ENCODE results near the gene DLL4.

The DLL4 gene

DNA sequence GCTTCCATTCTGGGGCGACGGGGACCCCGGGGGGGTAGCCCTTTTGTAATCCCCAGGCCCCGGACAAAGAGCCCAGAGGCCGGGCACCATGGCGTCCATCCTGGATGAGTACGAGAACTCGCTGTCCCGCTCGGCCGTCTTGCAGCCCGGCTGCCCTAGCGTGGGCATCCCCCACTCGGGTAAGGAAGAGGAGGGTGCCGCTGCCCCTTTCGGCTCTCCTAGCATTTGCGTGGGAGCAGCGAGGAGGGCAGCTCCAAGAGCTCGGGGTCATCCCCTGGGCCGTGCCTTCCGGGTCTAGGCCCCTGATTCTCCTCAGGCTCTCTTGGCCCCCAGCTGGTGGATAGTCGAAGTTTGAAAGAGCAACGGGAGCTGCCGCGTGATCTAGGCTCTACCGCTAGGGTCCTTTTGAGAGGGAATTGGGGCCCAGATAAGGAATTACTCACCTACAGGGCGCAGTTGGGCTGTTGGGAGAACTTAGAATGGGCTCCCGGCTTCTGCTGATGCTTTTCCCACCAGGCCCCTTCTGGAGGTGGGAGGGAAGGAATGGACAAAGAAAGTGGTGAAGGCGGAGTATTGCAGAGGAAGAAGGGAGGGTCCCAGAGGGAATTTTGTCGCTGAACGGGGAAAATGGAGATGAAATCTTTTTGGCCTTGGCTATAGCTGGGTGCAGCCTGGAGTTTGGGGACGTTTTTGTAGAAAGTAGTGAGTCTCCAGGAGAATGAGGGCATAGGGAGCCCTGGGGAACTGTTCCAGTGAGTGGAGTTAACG, 34.3 kb upstream of the DLL4 start:
- Histone ChIP-seq H3K36me3 (ENCODE audit: control insufficient read depth, insufficient read depth, low read length) (peaks cover 34% of the 10 kb centered on the region), H3K27ac (ENCODE audit: low read depth, low read length, severe bottlenecking) (peak overlapping the region; percentile 68), H3K9me3 (ENCODE audit: control insufficient read depth, low read length) (no peaks in the 10 kb centered on the region), H3K4me3 (ENCODE audit: extremely low read depth, insufficient read depth, low read length, poor library complexity, severe bottlenecking) (peak overlapping the region; percentile 83), H3K4me1 (ENCODE audit: control insufficient read depth, insufficient read depth, low read length, poor library complexity, severe bottlenecking) (peaks cover 3% of the 10 kb centered on the region)
- WGBS, 2 experiments (ENCODE audit: insufficient coverage in 2 of 2), result 1 to 2% methylated on average over 23 to 28 of the region's 33 CpGs

DNA sequence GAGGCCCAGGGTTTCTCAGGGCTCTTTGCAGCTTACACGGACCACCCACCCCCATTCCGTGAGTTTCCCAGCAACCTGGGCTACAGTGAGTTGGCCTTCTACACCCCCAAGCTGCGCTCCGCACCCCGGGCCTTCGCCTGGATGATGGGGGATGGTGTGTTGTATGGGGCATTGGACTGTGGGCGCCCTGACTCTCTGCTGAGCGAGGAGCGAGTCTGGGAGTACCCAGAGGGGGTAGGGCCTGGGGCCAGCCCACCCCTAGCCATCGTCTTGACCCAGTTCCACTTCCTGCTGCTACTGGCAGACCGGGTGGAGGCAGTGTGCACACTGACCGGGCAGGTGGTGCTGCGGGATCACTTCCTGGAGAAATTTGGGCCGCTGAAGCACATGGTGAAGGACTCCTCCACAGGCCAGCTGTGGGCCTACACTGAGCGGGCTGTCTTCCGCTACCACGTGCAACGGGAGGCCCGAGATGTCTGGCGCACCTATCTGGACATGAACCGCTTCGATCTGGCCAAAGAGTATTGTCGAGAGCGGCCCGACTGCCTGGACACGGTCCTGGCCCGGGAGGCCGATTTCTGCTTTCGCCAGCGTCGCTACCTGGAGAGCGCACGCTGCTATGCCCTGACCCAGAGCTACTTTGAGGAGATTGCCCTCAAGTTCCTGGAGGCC, 29.5 kb upstream of the DLL4 start:
- Histone ChIP-seq H3K36me3 (ENCODE audit: control insufficient read depth, insufficient read depth, low read length) (peaks cover 73% of the 10 kb centered on the region), H3K4me1 (ENCODE audit: control insufficient read depth, insufficient read depth, low read length, poor library complexity, severe bottlenecking) (peaks cover 3% of the 10 kb centered on the region), H3K9me3 (ENCODE audit: control insufficient read depth, low read length) (no peaks in the 10 kb centered on the region), H3K27ac (ENCODE audit: low read depth, low read length, severe bottlenecking) (no peak overlapping the region), H3K4me3 (ENCODE audit: extremely low read depth, insufficient read depth, low read length, poor library complexity, severe bottlenecking) (no peak overlapping the region)
- WGBS, 2 experiments (ENCODE audit: insufficient coverage in 2 of 2), result 97% methylated on average over 26 to 27 of the region's 33 CpGs

DNA sequence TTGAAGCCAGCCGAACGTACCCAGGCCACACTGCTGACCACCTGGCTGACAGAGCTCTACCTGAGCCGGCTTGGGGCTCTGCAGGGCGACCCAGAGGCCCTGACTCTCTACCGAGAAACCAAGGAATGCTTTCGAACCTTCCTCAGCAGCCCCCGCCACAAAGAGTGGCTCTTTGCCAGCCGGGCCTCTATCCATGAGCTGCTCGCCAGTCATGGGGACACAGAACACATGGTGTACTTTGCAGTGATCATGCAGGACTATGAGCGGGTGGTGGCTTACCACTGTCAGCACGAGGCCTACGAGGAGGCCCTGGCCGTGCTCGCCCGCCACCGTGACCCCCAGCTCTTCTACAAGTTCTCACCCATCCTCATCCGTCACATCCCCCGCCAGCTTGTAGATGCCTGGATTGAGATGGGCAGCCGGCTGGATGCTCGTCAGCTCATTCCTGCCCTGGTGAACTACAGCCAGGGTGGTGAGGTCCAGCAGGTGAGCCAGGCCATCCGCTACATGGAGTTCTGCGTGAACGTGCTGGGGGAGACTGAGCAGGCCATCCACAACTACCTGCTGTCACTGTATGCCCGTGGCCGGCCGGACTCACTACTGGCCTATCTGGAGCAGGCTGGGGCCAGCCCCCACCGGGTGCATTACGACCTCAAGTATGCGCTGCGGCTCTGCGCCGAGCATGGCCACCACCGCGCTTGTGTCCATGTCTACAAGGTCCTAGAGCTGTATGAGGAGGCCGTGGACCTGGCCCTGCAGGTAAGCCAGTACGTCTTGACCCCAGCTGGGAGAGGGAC, 28.7 kb upstream of the DLL4 start:
- H3K9me3 ChIP-seq (ENCODE audit: control insufficient read depth, low read length), result no peaks in the 10 kb centered on the region
- H3K4me3 ChIP-seq (ENCODE audit: extremely low read depth, insufficient read depth, low read length, poor library complexity, severe bottlenecking), result no peak overlapping the region
- 97% methylated on average over 35 of the region's 36 CpGs for WGBS, 2 experiments (ENCODE audit: insufficient coverage in 2 of 2)
- H3K27ac ChIP-seq (ENCODE audit: low read depth, low read length, severe bottlenecking), result no peak overlapping the region
- H3K4me1 ChIP-seq (ENCODE audit: control insufficient read depth, insufficient read depth, low read length, poor library complexity, severe bottlenecking), result peaks cover 4% of the 10 kb centered on the region
- peaks cover 81% of the 10 kb centered on the region for H3K36me3 ChIP-seq (ENCODE audit: control insufficient read depth, insufficient read depth, low read length)

DNA sequence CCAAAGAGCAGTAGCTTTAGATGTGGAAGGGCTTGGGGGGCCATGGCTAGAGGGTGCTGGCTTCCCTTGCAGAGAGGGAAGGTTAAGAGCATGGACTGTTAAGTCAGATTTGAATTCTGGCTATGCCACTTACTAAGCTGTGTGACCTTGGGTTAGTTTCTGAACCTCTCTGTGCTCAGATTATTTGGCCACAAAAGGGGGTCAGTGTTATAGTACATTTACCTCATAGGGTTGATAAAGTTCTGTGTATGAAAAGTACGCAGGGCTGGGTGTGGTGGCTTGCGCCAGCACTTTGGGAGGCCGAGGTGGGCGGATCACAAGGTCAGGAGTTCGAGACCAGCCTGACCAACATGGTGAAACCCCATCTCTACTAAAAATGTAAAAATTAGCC, 28.1 kb upstream of the DLL4 start:
- peaks cover 78% of the 10 kb centered on the region for H3K36me3 ChIP-seq (ENCODE audit: control insufficient read depth, insufficient read depth, low read length)
- H3K9me3 ChIP-seq (ENCODE audit: control insufficient read depth, low read length), result no peaks in the 10 kb centered on the region
- 80 to 95% methylated on average over 4 to 5 of the region's 5 CpGs for WGBS, 2 experiments (ENCODE audit: insufficient coverage in 2 of 2)
- no peak overlapping the region for H3K4me3 ChIP-seq (ENCODE audit: extremely low read depth, insufficient read depth, low read length, poor library complexity, severe bottlenecking)
- peaks cover 6% of the 10 kb centered on the region for H3K4me1 ChIP-seq (ENCODE audit: control insufficient read depth, insufficient read depth, low read length, poor library complexity, severe bottlenecking)
- H3K27ac ChIP-seq (ENCODE audit: low read depth, low read length, severe bottlenecking), result no peak overlapping the region

DNA sequence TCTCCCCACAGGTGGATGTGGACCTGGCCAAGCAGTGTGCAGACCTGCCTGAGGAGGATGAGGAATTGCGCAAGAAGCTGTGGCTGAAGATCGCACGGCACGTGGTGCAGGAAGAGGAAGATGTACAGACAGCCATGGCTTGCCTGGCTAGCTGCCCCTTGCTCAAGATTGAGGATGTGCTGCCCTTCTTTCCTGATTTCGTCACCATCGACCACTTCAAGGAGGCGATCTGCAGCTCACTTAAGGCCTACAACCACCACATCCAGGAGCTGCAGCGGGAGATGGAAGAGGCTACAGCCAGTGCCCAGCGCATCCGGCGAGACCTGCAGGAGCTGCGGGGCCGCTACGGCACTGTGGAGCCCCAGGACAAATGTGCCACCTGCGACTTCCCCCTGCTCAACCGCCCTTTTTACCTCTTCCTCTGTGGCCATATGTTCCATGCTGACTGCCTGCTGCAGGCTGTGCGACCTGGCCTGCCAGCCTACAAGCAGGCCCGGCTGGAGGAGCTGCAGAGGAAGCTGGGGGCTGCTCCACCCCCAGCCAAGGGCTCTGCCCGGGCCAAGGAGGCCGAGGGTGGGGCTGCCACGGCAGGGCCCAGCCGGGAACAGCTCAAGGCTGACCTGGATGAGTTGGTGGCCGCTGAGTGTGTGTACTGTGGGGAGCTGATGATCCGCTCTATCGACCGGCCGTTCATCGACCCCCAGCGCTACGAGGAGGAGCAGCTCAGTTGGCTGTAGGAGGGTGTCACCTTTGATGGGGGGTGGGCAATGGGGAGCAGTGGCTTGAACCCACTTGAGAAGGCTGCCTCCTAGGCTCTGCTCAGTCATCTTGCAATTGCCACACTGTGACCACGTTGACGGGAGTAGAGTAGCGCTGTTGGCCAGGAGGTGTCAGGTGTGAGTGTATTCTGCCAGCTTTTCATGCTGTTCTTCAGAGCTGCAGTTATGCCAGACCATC, 26.3 kb upstream of the DLL4 start:
- Histone ChIP-seq H3K36me3 (ENCODE audit: control insufficient read depth, insufficient read depth, low read length) (peaks cover 72% of the 10 kb centered on the region), H3K4me1 (ENCODE audit: control insufficient read depth, insufficient read depth, low read length, poor library complexity, severe bottlenecking) (peaks cover 17% of the 10 kb centered on the region)
- 93 to 95% methylated on average over 27 to 30 of the region's 33 CpGs for WGBS, 2 experiments (ENCODE audit: insufficient coverage in 2 of 2)

DNA sequence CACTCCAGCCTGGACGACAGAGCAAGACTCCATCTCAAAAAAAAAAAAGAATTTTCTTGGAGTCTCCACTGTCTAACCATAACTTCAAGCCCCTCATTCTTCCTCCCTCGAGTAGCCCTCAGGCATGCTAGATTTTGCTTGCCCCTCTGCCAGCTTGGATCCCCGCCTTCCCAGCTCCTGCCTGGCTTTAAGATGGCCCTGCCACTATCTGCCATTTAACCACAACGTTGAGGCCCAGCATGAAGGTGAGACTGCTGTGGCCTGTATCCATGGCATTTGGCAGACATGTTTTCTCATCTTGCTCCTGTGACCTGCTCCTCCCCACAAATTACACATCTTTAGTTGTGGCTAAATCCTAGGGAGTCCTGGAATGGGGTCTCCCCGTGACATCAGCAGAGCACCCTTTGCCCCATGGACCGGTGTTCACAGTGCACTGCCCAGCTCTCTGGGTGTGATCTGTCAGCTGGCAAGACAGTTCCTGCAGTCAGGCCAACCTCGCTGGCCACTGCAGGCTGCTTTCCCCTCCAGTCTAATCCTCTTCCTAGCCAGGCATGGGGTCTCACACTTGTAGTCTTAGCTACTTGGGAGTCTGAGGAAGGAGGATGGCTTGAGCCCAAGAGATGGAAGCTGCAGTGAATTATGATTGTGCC, 24.5 kb upstream of the DLL4 start:
- Histone ChIP-seq H3K4me3 (ENCODE audit: extremely low read depth, insufficient read depth, low read length, poor library complexity, severe bottlenecking) (no peak overlapping the region), H3K27ac (ENCODE audit: low read depth, low read length, severe bottlenecking) (no peak overlapping the region), H3K4me1 (ENCODE audit: control insufficient read depth, insufficient read depth, low read length, poor library complexity, severe bottlenecking) (peaks cover 17% of the 10 kb centered on the region), H3K9me3 (ENCODE audit: control insufficient read depth, low read length) (no peaks in the 10 kb centered on the region), H3K36me3 (ENCODE audit: control insufficient read depth, insufficient read depth, low read length) (peaks cover 55% of the 10 kb centered on the region)
- WGBS, 2 experiments (ENCODE audit: insufficient coverage in 2 of 2), result 90 to 94% methylated on average over 6 to 7 of the region's 7 CpGs

More for the DNA sequence above, 26.3 kb upstream of the DLL4 start:
- Histone ChIP-seq H3K4me3 (ENCODE audit: extremely low read depth, insufficient read depth, low read length, poor library complexity, severe bottlenecking) (no peak overlapping the region), H3K27ac (ENCODE audit: low read depth, low read length, severe bottlenecking) (no peak overlapping the region), H3K9me3 (ENCODE audit: control insufficient read depth, low read length) (no peaks in the 10 kb centered on the region)

DNA sequence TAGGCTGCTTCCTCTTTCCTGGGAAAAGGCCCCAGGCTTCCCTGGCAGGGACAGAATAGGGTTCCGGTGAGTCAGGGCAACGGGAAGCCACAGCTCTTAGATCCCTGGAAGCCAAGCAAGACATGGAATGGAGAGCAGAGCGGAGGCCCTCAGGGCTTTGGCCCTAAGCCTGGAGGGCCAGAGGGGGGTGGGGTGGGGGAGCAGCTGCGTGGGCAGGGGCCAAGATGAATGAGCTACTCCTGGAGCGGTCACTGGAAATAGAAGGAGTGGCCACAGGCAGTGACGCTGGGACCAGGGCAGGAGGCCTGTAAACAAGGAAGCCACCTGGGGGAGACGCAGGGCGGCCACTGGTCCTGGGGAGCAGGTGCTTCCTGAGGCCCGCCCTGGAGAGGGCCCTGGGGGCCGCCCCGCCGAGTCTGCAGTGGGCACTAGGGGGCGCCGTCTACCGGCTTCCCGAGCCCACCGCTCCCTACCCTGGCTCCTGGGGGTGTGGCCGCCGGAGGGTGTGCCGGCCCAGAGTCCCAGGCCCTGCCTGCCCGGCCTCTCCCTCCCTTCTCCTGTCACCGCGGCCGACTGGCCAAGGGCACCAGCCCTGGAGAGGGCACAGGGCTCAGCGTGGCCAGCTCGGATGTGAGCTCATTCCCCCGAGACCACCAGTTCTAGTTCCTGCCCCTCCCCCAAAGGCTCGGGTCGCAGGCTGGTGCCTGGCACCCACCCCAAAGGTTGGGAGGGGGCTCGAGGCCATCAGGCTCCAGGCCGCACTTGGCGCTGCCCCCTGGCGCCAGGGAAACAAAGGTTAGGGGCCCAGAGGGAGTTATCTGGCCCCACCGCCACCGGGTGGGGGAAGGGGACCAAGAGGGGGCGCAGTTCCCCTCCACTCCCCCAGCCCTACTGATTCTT, 22.8 kb upstream of the DLL4 start:
- H3K27ac ChIP-seq (ENCODE audit: low read depth, low read length, severe bottlenecking), result peak overlapping the region; percentile 71
- H3K36me3 ChIP-seq (ENCODE audit: control insufficient read depth, insufficient read depth, low read length), result peaks cover 39% of the 10 kb centered on the region
- peak overlapping the region; percentile 14 for H3K4me3 ChIP-seq (ENCODE audit: extremely low read depth, insufficient read depth, low read length, poor library complexity, severe bottlenecking)
- WGBS, 2 experiments (ENCODE audit: insufficient coverage in 2 of 2), result 16 to 17% methylated on average over 22 to 27 of the region's 36 CpGs
- no peaks in the 10 kb centered on the region for H3K9me3 ChIP-seq (ENCODE audit: control insufficient read depth, low read length)
- H3K4me1 ChIP-seq (ENCODE audit: control insufficient read depth, insufficient read depth, low read length, poor library complexity, severe bottlenecking), result peaks cover 28% of the 10 kb centered on the region

DNA sequence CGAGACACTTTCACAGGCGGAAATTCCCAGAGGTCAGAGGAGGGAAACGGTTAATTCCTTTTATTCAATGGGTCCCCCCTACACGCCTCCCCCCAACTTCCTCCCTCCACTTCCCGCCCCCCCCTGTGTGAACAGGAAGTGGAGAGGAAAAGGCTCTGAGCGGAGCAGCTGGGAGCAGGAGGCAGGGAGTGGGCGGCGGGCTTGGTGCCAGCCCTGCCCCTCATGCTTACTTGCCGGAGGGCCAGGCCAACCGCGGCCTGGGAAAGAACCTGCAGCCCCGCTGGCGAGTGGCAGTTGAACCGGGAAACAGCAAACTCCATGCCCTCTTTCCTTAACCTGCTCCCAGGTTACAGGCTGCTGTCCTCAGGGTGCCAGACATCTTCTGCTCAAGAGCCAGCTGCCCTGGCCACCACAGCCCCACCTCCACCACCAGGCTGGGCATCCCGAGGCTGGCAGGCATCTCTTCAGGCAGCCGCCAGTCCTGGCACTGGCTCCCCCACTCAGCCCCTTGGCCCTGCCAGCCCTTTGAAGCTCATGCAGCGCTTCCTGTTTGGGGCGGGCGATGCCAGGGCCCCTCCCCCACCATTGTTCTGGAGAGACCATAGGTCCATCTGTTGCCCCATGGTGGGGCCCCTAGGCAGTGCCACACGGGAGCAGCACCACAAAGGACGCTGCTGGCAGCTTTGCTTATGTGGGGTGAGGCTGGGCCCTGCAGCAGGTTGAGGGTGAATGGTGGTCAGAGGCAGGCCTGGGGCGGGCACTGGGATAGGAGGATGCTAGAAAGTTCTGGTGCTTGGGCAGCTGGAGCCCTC, 21.9 kb upstream of the DLL4 start:
- H3K9me3 ChIP-seq (ENCODE audit: control insufficient read depth, low read length), result no peaks in the 10 kb centered on the region
- 76 to 90% methylated on average over 9 to 17 of the region's 22 CpGs for WGBS, 2 experiments (ENCODE audit: insufficient coverage in 2 of 2)
- H3K4me3 ChIP-seq (ENCODE audit: extremely low read depth, insufficient read depth, low read length, poor library complexity, severe bottlenecking), result no peak overlapping the region
- H3K4me1 ChIP-seq (ENCODE audit: control insufficient read depth, insufficient read depth, low read length, poor library complexity, severe bottlenecking), result peaks cover 32% of the 10 kb centered on the region
- H3K36me3 ChIP-seq (ENCODE audit: control insufficient read depth, insufficient read depth, low read length), result peaks cover 33% of the 10 kb centered on the region
- peak overlapping the region; percentile 71 for H3K27ac ChIP-seq (ENCODE audit: low read depth, low read length, severe bottlenecking)
